HEK293T (cell line): ENCODE measurements around the gene SPOPL.
A peak's percentile ranks its signal among the peaks of the same experiment; 100 is the strongest.

ENCODE experiments used
- ARNT ChIP-seq: fragments of 450-650 bp; IDR thresholded peaks from 2 replicates; pipeline ENCODE4 v1.6.1; 2017; ENCODE audit warnings: mild to moderate bottlenecking
- BHLHE40 ChIP-seq: fragments of 450-650 bp; IDR thresholded peaks from 2 replicates; pipeline ENCODE4 v1.6.1; 2016; ENCODE audit warnings: mild to moderate bottlenecking, moderate library complexity, borderline replicate concordance
- CTBP1 ChIP-seq: fragments of 450-650 bp; IDR thresholded peaks from 2 replicates; pipeline ENCODE4 v1.6.1; 2016; ENCODE audit warnings: borderline replicate concordance
- ELF4 ChIP-seq: fragments of 450-650 bp; IDR thresholded peaks from 2 replicates; pipeline ENCODE4 v1.6.1; 2017; ENCODE audit warnings: antibody characterized with exemption
- FOXM1 ChIP-seq: fragments of 450-650 bp; IDR thresholded peaks from 2 replicates; pipeline ENCODE4 v1.6.1; 2017; ENCODE audit warnings: mild to moderate bottlenecking, borderline replicate concordance
- SP1 ChIP-seq: fragments of 450-650 bp; IDR thresholded peaks from 2 replicates; pipeline ENCODE4 v1.6.1; 2017
- TF ChIP-seq, protein P1 (sequence below): fragments of 450-650 bp; IDR thresholded peaks from 2 replicates; pipeline ENCODE4 v1.6.1; 2016

DNA sequence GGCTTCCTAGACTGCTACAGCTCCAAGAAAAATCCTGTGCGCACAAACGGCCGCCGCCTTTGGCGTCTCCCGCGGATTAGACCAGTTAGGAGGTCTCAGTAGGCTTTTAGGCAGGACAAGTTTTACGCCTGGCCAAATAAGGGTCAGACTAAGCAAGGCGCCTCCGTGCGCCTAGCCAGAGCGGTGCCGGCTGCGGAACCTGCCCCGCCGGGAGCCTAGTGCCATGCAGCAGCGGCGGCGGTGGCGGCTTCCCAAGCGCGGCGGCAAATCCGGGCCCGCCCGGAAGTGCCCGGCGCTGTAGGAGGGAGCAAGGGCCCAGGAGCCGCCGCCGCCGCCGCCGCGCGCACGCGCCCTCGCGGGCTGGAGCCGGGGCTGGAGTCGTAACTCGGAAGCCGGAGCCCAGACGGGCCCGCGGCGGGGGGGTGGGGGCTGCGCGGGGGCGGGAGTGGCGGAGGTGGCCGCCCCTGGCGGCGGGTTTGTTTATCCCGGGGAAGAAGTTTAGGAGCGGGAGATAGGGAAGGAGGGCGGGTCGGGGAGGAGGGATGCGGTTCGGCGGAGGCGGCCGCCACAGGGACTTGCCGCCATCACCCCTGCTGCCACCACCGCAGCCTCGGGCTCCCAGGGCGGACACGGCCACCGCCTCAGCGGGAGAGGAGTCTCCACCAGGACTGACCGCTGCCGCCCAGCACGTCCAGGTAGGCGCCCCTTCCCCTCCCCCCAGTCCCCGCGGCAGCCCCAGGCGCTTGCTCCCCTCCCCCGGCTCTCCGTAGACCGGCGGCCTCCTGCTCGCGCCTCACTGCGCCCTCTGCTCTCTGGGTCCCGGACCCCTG, at the start of gene SPOPL:
- TF ChIP-seq ELF4 (peak; percentile 67; the same call in 1 of the 2 replicates), CTBP1 (no peak), BHLHE40 (no peak), SP1 (no peak), FOXM1 (no peak), ARNT (no peak)
- TF ChIP-seq, protein P1, sequence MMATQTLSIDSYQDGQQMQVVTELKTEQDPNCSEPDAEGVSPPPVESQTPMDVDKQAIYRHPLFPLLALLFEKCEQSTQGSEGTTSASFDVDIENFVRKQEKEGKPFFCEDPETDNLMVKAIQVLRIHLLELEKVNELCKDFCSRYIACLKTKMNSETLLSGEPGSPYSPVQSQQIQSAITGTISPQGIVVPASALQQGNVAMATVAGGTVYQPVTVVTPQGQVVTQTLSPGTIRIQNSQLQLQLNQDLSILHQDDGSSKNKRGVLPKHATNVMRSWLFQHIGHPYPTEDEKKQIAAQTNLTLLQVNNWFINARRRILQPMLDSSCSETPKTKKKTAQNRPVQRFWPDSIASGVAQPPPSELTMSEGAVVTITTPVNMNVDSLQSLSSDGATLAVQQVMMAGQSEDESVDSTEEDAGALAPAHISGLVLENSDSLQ, result no peak
